T1000 (cell line): Measurements from ENCODE around the gene PPP2R2B.

ENCODE experiments used
- DNase-seq: peaks from one replicate; lab custom pipeline; 2025; ENCODE audit warnings: mixed read lengths; lab: John Stamatoyannopoulos, UW

Gene PPP2R2B

DNA sequence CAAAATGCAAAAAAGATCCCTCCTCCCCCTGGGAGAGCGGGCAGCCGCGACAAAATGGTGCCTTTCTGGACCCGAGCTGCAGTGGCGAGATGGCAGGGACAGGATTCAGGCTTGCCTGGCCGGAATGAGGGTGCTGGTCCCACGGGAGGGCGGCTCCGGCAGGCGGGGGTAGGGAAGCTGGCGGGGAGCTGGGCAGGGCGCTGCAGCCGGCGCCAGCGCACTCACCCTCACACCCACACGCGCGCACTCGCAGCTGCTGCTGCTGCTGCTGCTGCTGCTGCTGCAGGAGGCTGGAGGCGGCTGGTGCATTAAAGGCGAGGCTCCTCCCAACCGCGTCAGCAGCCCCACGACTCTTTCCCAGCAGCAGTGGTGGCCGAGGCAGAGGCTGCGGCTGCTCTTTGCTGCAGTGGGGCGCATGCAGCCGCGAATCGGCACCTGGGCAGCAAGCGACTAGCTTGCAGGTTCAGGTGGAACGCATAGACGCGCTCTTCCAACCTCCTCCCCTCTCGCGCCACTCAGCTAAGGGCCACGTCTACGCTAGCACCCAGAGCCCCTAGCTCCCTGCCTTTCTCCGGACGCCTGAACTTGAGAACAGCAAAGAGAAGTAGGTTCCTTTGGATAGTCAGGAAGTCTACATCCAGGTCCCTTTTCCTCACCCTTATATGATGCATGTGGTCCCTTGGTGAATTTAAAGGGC is at the start of gene PPP2R2B:
PPP2R2B (minus strand) TSS at position 282 of the 697 bp plus-strand sequence.
- peak; percentile 53 for DNase-seq

DNA sequence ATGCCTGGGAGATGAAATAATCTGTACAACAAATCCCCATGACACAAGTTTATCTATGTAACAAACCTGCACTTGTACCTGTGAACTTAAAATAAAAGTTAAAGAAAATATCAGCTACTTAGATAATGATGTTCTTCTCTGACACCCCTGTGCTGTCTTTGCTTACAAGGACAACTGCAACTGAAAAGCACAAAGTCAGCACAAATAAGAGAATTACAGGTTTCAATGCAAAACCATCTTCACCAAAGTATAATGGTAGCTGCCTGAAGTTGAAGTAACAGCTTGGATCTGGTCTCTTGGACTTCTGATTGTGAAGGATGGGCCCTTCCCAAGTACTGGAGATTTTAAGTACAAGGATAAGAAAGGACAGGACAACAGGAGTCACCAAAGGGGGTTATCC is 45.6 kb upstream of the PPP2R2B start:
- DNase-seq = no peak

DNA sequence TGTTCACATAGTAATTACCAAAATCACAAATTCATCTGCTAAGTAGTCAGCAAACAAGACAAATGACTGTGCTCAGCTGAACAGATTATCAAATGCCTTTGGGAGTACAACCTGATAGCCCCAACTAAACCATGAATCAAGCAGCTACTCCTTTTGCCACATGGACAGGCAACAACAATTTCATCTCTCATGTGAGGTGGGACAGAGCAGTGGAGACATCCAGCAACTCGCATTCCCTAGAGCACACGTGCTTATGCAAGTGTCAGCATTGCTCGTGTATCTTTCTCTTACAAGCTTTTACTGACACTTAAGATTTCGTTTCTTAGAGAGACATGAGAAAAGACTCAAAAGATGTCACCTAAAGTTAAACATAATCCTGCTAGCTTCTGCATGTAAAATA is 42.7 kb upstream of the PPP2R2B start:
- DNase-seq = no peak

DNA sequence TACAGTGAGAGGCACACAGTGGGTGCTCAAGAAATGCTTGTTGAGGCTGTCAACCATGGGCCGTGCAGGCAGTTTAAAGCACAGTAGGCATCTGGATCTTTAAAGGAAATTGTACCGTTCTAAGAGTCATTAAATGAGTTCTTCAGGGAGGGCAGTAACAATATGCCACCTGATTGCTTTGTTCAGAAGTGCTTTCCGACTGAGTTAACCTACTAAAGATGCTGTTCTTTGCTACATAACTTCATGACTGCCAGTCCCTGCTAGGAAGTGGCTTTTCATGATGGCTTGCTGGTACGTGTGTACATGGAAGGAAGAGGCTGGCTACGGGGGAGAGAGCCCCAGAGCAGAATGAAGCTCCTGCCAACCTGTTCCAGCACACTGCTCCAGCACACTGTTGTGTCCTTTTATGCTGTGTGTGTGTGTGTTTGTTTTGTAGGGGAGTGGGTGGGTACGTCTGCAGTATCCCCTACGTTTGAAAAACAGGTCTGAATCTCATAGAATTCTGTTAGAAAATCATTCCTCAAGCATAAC is 41.9 kb upstream of the PPP2R2B start:
- DNase-seq = no peak

DNA sequence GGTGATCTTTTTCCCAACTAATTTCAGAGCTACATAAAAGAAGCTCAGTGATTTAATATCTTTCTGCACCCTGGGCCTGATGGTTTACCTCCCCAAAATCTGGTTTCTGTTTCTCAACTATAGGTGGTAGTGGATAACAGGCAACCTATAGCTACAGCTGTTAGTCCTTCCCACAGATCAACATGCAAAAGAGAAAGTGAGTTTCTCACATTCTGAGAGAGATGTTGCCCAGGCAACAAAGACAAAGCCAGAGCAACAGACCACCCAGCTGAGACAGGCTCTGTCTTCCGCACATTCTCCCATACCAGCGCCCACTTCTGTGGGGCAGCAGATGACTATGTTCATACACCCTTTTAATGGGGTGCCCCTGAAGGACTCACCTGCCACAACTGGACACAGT is 40.7 kb upstream of the PPP2R2B start:
- no peak for DNase-seq

DNA sequence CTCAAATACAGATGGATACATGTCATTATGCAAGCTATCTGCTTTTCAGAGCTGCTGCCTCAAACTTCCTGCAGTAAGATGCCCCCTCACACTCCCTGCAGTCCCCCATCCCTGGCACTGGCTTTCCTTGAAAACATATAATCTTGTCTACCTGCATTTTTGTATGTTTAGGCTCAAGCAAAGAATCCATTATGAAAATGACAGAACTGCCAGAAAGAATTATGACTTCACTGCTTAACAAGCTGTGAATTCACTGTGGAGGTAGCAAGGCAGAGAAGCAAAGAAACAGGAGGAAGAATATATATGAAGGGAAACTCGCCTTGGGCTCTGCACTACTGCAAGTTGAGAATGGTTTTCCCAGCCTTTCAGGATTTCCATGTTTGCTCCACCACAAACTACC is 39.4 kb upstream of the PPP2R2B start:
- DNase-seq = no peak

DNA sequence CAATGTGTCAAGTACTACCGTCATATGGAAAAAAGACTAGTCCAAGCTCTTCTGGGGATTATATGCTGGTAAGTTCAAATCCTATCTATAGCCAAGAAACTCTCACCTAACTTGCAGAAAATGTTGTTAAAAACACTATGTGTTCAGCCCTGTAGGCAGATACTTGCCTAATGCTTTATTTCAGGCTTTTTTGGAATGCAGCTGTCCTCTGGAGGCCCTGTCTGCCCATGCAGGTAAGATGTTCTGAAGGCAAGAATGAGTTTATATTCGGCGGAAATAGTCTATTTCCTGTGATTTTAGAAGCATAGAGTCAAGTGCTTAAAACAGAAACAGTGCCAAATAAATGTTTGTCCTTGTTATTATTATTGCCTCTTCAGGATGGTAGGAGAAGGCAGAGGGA is 34.3 kb upstream of the PPP2R2B start:
- no peak for DNase-seq

DNA sequence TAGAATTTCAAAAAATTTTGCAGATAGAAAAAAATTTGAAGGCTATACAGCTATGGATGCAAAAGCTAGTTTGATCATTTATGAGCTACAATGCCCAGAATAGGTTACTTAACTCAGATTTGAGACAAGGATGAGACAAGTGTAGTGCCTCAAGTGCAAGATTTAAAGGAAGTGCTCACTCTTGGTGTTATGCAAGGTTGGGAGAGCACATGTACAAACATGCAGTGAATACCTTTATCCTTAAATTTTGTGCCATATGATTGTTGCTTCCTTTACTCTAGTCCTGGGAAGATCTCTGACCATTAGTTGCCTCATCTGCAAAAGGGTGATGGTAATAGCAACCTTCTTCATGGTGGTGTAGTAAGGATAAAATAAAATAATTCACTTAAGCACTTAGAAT is 31.7 kb upstream of the PPP2R2B start:
- no peak for DNase-seq

DNA sequence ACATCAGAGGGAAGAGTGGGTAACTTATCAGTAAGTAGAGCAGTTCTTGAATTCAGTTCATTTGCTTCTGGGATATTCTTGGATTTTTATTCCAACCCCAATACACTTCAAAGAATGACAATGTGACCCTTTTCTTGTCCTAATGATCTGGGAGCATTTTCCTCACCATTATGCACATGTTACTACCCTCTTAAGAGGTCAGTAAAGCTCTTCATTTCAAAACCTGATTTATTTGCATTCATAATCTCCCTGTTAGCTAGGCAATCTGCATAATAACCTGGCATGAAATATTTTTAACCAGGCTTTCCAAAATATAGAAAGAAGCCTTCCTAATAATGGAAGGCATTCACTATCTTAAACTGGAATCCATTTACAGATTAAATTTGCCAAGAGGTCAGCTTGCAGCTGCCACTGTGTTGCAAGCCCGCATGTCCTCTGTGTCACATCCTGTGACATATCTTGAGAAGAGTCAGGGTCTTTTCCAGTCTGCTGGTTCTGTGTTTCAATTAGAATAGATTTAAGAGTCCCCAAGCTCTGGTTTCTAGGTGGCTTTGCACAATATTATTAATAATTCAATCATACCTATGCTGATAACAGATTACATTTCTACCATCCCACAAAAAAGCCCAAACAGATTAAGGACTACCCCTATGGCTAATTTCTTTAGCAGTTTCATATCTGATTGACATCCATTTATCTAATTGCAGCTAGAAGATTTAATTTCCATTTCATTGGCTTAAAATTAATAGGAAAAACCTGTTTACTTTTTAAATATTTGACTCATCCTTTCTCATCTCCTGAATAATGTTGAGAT is 30.9 kb upstream of the PPP2R2B start:
- DNase-seq = no peak

DNA sequence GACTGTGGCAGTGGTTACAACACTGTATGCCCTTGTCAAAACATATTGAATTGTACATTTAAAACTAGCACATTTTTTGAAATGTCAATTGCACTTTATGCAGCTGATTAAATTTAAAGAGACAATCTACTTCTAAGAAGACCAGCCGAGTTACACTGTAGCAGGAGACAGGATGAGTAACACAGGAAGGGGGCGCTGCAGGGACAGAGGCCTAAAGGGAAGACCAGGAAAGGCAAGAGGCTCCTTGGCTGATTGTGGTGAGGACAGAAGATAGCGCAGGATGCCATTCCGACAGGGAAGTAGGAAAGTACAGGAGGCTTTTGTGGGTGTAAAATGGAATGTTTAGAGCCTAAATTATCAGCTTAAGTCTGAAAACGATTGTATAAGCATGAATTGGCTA is 28.2 kb upstream of the PPP2R2B start:
- no peak for DNase-seq

DNA sequence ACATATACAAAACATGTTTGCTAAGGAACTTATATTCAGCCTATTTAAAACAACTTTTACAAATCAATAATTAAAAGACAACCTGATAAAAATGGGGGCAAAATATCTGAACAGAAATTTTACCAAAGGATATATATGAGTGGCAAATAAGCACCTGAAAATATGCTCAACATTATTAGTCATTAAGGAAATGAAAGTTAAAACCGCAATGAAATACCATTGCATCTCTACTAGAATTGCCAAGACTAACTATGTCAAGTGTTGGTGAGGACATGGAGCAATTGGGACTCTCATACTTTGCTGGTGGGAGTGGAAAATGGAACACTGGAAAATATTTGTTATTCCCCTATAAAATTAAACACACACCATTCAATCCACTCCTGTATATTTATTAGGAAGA is 26.3 kb upstream of the PPP2R2B start:
- DNase-seq = no peak

DNA sequence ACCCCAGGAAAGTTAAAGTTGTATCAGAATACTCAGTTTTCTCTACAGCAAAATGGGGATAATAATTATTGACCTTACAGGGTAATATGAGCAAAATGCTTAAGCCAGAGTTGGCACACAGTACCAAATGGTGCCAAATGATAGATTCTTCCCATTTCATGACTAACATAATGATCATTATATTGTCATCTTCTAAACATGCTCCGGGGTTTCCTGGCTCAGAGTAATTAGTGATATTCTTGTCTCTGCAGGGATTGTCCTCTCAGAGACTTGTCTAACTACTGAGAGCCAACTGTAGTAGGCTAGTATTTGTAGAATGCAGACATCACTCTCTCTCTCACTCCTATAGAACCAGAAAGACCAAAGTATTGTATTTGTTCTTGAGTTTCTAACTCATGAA is 25.2 kb upstream of the PPP2R2B start:
- DNase-seq = no peak

DNA sequence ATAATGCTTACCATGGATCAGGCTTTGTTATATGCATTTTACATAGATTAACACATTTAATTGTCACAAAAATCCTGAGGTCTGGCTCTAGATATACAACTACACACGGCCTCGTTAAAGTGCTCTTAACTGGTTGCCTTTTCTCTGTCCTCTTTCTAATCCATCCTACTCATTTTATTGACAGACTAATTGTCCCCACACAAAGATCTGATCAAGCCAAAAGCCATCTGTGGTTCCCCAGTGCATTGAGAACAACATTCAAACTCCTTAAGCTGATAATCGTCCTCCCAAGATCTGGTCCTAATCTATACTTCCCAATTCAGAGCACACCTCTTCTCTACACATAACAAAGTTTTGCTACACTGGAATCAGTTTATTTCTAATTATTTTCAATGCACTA is 23.9 kb upstream of the PPP2R2B start:
- DNase-seq = no peak

DNA sequence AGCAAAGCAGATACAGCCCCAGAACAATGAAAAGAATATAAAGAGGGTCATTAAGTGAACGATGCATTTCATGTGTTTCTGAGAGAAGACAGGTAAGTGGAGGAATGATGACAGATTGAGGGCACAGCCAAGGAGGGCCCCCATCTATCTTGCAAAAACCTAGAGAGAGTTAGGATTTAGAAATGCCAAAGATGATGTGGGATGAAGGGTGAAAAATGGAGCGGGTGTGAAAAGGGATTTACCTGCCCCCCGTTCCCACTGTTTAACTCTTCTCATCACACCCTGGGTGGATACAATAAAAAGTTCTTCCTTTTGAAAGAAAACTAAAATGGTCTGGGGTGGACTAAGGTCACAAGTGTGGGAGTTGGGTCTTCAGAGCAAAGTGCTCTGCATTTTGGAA is 18.5 kb upstream of the PPP2R2B start:
- no peak for DNase-seq

DNA sequence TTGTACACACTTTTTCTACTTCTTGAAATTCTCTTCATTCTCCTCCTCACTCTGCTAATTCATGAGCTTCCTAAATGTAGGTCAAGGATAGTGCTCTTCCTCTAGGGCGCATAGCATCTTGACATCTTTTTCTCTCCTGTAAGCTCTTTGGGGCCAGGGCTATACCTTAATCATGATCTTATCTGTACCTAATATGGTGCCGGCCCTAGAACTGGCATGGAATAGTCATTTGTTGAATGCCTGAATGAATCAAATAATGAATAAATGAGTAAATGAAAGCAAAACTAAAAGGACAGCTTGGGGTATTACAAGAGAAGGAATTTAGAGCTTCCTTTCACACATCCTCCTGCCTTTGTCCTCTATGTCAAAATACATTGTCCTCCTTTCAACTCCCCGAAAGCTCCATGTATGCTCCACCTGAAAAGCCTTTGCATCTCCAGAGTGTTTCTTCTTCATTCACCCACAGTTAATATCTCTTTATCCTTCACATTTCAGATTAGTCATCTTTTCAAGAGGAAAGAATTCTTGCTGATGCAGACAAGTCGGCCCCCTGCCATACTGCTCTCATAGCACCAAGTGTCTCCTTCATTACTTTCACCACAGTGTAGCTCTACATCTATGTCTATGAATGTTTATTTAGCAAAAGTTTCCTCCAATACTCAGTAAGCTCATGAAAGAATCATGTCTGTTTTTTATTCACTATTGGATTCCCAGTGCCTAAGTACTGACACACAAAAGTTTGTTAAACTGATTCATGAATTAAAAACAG is 16.4 kb upstream of the PPP2R2B start:
- no peak for DNase-seq

DNA sequence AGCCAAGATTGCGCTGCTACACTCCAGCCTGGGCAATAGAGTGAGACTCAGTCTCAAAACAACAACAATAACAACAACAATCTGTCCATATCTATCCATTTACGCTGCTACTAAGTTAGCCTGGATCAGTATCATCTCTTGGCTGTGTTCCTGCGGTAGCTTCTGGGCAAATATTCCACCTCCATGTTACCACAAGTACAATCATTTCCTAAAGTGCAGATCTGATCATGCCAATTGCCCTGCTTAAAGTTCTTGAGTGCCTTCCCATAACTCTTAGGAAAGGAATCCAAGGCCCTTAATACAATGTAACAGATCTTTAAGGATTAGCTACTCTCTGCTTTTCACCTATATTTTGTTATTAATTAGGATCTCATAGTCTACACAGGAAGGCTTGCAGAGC is 15.4 kb upstream of the PPP2R2B start:
- DNase-seq = no peak

DNA sequence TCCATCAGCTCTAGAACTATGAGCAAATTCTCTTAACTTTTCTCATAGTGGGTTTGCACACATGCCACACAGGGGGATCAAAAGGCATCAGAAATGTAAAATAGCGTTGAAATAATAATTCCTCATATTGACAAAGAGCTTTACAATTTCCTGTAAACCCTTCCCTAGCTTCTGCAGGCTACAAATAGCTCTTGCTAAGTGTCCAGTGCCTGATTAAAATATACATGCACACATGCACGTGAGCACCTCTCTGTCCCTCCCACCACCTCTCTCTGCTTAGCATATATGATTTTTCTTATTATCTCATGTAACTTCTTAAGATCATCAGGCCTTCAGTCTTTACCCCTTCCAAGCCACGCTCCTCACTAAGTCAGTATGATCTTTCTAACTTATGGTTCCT is 13.7 kb upstream of the PPP2R2B start:
- DNase-seq = no peak

DNA sequence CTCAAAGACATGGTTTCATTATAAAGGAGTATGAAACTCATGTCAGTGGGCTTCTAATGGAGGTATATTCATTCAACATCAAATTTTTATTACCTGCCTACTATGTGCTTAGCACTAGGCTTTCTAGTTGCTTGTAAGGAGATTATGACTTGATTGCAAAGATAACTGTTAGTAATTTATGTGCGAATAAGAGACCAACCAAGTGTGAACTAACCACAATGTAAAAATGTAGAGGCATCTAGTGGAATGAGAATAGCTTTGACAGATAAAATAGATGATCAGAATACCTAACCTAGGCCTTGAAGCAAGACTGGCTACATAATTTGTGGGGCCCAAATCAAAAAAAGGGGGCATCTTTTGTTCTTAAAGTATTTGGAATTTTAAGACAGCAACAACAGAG is 13.0 kb upstream of the PPP2R2B start:
- DNase-seq = no peak

DNA sequence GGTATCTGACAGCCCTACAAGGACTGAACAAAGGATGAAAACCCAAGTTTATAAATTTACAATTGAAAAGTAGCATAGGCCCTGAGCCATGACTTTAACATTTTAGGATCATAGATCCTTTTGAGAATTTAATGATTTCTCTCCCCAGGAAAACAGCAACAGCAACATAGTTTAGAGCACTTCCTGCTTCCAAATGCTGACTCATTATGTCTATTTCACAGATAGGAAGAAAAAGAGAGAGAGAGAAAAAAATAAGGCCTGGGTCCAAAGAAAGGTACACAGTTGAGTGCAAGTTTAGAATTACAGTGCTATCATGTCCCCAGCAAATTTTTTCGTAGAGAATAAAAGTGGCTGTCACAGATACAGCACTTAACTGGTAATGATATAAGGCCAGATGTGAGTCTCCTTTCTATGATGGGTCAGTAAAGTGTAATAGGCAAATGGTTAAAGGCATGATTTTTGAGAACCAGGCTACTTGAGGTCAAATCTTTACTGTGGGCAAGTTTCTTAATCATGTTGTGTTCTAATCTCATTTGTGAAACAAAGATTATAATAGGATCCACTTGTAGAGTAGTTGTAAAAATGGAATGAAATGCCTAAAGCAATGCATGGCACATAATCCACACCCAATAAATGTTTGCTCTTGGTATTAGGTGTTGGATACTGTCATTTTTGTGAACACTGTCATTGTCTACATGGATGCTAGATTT is 12.3 kb upstream of the PPP2R2B start:
- DNase-seq = no peak

DNA sequence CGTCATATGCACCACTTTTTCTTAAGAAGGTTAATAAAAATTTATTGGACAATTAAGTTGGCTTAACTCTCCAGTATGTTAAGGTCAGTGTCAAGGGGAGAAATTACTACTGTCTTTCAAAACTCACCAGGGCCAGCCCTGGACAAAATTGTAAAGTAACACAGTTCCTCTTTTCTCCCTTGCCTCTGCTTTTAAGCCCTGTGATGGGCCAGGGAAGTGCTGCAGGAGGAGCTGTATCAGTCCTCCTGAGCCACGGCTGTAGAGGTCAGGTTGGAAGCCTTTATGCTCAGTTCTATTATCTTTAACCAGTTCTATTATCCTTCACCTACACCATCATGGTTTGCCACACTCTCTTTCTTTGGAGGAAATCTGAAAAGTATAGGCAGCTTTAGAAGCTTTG is 11.5 kb upstream of the PPP2R2B start:
- no peak for DNase-seq

DNA sequence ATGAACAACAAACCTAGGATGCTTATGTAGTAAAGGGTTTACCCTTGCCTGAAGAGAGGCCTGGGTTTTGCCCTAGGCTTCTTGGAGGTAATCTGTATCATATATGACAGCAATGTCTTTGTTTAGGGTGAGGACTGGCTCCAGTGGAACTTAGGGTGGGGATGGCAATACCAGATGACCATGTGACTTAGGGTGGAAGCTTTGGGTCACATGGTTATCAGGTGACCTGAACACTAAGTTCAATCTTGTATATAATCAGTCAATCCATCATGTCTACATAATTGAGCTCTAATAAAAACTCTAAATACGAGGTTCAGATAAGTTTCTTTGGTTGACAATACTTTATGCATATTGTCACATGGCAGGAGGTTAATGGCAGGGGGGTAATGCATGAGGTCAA is 10.6 kb upstream of the PPP2R2B start:
- no peak for DNase-seq

DNA sequence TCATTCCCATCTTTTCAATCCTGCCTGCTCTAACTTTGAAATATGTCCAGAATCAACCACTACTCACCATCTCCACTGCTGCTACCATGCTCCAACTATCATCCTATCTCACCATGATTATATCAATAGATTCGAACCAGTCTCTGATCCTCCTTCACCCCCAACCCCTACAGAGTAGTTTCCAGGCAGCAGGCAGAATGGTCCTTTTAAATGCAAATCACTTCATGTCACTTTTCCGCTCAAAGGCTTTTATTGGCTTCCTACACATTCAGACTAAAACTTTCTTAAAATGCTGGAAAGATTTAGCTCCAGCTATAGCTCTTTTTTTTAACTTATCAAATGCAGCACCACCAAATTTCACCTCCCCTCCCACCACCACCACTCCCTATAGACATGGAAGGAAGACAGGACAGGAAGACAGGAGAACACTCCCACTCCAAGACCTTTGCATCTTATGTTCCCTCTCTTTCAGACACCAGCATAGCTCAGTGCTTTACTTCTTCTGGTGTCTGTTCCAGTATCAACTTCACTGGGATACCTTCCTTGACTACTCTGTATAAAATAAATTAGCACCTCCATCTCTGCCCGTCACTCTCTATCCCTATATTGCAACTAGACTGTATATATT is 9.9 kb upstream of the PPP2R2B start:
- DNase-seq = no peak
